DOHH2 (cell line): ENCODE data around the gene DCDC2C.

Source experiments
- H3F3A ChIP-seq: fragments of 200-600 bp; sonication (generic), shearing (Covaris generic); 2 replicates; pipeline ENCODE4 v1.6.0; 2016; ENCODE audit warnings: antibody characterized with exemption, mild to moderate bottlenecking; ENCODE audit not compliant: control insufficient read depth, insufficient read depth
- H3K27ac ChIP-seq: fragments of 200-600 bp; sonication (generic); 2 replicates; pipeline ENCODE4 v1.5.1; 2014; ENCODE audit warnings: low read depth, mild to moderate bottlenecking, low read length, moderate library complexity
- H3K27me3 ChIP-seq: fragments of 200-600 bp; sonication (generic); 2 replicates; pipeline ENCODE4 v1.6.1; 2014; ENCODE audit warnings: mild to moderate bottlenecking, low read length, mixed read lengths; ENCODE audit not compliant: control insufficient read depth
- H3K36me3 ChIP-seq: fragments of 200-600 bp; sonication (generic); 2 replicates; pipeline ENCODE4 v1.6.1; 2014; ENCODE audit warnings: mild to moderate bottlenecking, low read length, moderate library complexity, mixed read lengths; ENCODE audit not compliant: control insufficient read depth
- H3K4me1 ChIP-seq: fragments of 200-600 bp; sonication (generic); 2 replicates; pipeline ENCODE4 v1.6.1; 2014; ENCODE audit warnings: mild to moderate bottlenecking, low read length, mixed read lengths; ENCODE audit not compliant: control insufficient read depth
- H3K4me2 ChIP-seq: fragments of 200-600 bp; sonication (generic); 2 replicates; pipeline ENCODE4 v1.6.0; 2014; ENCODE audit warnings: mild to moderate bottlenecking, low read length, moderate library complexity
- H3K4me3 ChIP-seq: fragments of 200-600 bp; sonication (generic); 2 replicates; pipeline ENCODE4 v1.5.1; 2014; ENCODE audit warnings: mild to moderate bottlenecking, low read length, mixed read lengths
- H3K79me2 ChIP-seq: fragments of 200-600 bp; sonication (generic); 2 replicates; pipeline ENCODE4 v1.6.1; 2014; ENCODE audit warnings: mild to moderate bottlenecking, low read length, mixed read lengths; ENCODE audit not compliant: control insufficient read depth
- H3K9me2 ChIP-seq: fragments of 200-600 bp; sonication (generic); replicated peaks from 2 replicates; pipeline ENCODE4 v1.6.1; 2014; ENCODE audit warnings: mild to moderate bottlenecking, low read length, mixed read lengths; ENCODE audit not compliant: control insufficient read depth
- H3K9me3 ChIP-seq: fragments of 200-600 bp; sonication (generic); 2 replicates; pipeline ENCODE4 v1.6.1; 2014; ENCODE audit warnings: antibody characterized with exemption, low read length, mixed read lengths; ENCODE audit not compliant: control insufficient read depth, insufficient read depth
- H4K20me1 ChIP-seq: fragments of 200-600 bp; sonication (generic); 2 replicates; pipeline ENCODE4 v1.6.0; 2014; ENCODE audit warnings: low read depth, mild to moderate bottlenecking, antibody characterized with exemption, low read length, moderate library complexity; ENCODE audit not compliant: control insufficient read depth, insufficient read depth
- EZH2phosphoT487 ChIP-seq: fragments of 200-600 bp; sonication (generic); IDR thresholded peaks from 2 replicates; pipeline ENCODE4 v1.6.1; 2017; ENCODE audit warnings: borderline replicate concordance, mild to moderate bottlenecking, antibody characterized with exemption, low read length, moderate library complexity, mixed read lengths
- TF ChIP-seq, protein P1 (sequence below): fragments of 200-600 bp; sonication (generic); IDR thresholded peaks from one replicate; pipeline ENCODE4 v1.5.1; 2014; ENCODE audit warnings: antibody characterized with exemption, mild to moderate bottlenecking, low read depth, low read length; ENCODE audit not compliant: poor library complexity, severe bottlenecking

The DCDC2C gene

DNA sequence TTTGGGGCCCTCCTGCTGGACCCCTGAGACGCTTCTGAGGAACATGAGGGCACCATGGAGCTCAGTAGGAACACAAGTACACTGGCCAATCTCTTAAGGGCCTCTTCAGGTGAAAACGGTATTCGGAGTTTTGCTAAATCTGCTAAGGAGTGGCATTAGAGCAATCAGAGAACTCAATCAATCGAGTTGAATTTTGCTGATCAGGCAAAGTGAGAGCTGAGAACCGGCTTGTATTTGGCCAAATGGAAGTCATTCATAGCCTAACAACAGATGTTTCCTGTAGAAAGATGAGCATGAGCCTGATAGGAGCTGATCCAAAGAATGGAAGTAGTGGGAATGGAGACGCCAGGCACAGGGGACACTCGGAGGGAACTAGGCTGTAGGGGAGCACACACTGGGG is 133.7 kb downstream of the DCDC2C start:
- Histone ChIP-seq H3K27ac (no peak overlapping the region), H3K4me2 (no peak overlapping the region), H4K20me1 (no peaks in the 10 kb centered on the region), H3K79me2 (no peaks in the 10 kb centered on the region), H3K27me3 (no peaks in the 10 kb centered on the region), H3K4me3 (no peak overlapping the region), H3F3A (no peaks in the 10 kb centered on the region), H3K9me2 (no peaks in the 10 kb centered on the region), H3K36me3 (no peaks in the 10 kb centered on the region), H3K4me1 (no peaks in the 10 kb centered on the region), H3K9me3 (no peaks in the 10 kb centered on the region)
- TF ChIP-seq, protein P1, sequence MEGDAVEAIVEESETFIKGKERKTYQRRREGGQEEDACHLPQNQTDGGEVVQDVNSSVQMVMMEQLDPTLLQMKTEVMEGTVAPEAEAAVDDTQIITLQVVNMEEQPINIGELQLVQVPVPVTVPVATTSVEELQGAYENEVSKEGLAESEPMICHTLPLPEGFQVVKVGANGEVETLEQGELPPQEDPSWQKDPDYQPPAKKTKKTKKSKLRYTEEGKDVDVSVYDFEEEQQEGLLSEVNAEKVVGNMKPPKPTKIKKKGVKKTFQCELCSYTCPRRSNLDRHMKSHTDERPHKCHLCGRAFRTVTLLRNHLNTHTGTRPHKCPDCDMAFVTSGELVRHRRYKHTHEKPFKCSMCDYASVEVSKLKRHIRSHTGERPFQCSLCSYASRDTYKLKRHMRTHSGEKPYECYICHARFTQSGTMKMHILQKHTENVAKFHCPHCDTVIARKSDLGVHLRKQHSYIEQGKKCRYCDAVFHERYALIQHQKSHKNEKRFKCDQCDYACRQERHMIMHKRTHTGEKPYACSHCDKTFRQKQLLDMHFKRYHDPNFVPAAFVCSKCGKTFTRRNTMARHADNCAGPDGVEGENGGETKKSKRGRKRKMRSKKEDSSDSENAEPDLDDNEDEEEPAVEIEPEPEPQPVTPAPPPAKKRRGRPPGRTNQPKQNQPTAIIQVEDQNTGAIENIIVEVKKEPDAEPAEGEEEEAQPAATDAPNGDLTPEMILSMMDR, result no peak
- no peak for TF ChIP-seq EZH2phosphoT487

GRCh38 chr2:3838348-3838747 is 135.0 kb downstream of the DCDC2C start:
- Histone ChIP-seq H3K9me3 (no peaks in the 10 kb centered on the region), H3F3A (no peaks in the 10 kb centered on the region), H3K4me2 (no peak overlapping the region), H3K9me2 (no peaks in the 10 kb centered on the region), H3K27ac (no peak overlapping the region), H3K79me2 (no peaks in the 10 kb centered on the region), H4K20me1 (no peaks in the 10 kb centered on the region), H3K4me1 (no peaks in the 10 kb centered on the region), H3K4me3 (no peak overlapping the region), H3K27me3 (no peaks in the 10 kb centered on the region), H3K36me3 (no peaks in the 10 kb centered on the region)
- no peak for TF ChIP-seq EZH2phosphoT487
- TF ChIP-seq, protein P1, result no peak

DNA sequence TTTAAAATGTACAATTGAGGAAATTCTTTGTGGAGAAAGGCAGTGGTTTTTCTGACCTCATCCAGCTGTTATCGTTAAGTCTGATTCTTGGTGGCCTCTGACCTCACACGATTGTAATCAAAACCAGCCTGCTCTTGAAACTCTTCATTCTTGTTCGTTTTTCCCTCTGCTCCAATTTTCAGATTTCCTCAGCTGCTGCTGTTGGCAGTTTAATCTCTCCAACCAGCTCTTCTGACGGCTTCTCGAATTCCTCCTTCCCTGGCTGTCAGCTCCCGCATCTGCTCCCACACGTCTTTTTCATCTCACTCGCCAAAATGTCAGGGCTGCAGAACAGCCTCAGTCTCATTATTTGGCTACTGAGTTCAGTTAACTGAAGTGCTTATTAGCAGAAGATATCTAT is 136.1 kb downstream of the DCDC2C start:
- no peak overlapping the region for H3K4me3 ChIP-seq
- H3F3A ChIP-seq, result no peaks in the 10 kb centered on the region
- TF ChIP-seq, protein P1, result no peak
- no peak for TF ChIP-seq EZH2phosphoT487
- H3K79me2 ChIP-seq, result no peaks in the 10 kb centered on the region
- H3K27me3 ChIP-seq, result no peaks in the 10 kb centered on the region
- H3K4me2 ChIP-seq, result no peak overlapping the region
- H4K20me1 ChIP-seq, result no peaks in the 10 kb centered on the region
- no peaks in the 10 kb centered on the region for H3K9me2 ChIP-seq
- no peaks in the 10 kb centered on the region for H3K9me3 ChIP-seq
- no peaks in the 10 kb centered on the region for H3K4me1 ChIP-seq
- H3K36me3 ChIP-seq, result no peaks in the 10 kb centered on the region
- no peak overlapping the region for H3K27ac ChIP-seq

DNA sequence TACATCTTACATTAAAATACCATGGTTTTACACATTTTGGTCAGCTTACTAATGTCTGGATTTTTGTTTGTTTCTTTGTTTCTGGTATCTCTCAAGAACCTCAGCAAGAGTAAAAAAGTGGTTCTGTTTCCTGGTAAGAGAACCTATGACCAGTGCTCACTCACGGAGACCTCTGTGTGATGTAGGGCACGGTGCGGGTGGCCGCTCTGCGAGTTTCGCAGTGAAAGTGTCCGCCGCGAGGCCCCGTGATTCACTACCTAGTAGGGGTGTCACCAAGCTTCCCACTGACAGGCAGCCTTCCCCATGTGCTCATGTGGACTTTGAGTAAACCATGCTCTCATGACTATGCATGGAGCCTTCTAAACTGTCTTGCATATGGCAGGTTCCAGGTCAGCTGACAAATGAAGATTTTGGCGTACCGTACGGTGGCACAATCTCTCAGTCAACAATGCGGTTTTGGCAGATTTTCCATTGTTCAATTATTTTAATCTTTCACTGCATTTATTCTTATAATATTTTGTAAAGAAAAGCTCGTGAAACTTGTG is 137.3 kb downstream of the DCDC2C start:
- Histone ChIP-seq H3K9me2 (no peaks in the 10 kb centered on the region), H3K4me1 (no peaks in the 10 kb centered on the region), H3F3A (no peaks in the 10 kb centered on the region), H3K9me3 (no peaks in the 10 kb centered on the region), H3K27ac (no peak overlapping the region), H4K20me1 (no peaks in the 10 kb centered on the region), H3K36me3 (no peaks in the 10 kb centered on the region), H3K79me2 (no peaks in the 10 kb centered on the region), H3K4me3 (no peak overlapping the region), H3K4me2 (no peak overlapping the region), H3K27me3 (no peaks in the 10 kb centered on the region)
- TF ChIP-seq, protein P1, result no peak
- no peak for TF ChIP-seq EZH2phosphoT487
